GM21390 (cell line): ENCODE data around the gene FAM240B.

Experiments used
- ATAC-seq: cut with Tn5 transposase; IDR thresholded peaks from one replicate; pipeline ENCODE4 v1.9.1; 2021; ENCODE audit not compliant: unreplicated experiment

Gene FAM240B

DNA sequence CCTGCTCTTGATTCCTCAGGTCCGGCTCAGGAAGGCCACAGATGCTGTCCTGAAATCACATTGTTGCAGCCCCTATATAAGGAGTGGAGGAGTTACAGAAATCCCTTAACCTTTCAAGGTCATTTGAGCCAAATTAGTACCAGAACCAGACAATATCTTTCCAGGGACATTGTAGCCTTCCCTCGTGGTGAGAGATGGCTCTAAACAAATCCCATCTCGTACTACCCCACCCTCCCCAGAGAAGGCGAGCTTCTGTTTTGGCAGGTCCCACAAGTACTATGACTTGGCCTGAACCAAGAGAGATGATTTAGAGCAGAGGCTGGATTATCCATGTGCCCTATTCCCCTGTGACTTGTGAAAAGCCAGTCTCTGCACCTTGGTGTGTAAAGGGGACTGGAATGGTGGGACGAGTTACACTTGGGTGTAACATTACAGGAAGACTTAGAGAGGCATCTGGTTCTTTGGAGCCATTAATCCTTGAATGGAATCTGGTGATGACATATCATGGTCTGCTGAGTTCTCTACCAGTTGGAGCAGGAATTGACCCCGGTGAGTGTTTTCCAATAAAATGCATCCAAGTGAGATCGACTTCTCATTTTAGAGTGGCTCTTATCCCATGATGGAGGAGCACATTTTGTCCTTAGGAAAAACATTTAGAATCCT lies at the start of gene FAM240B:
Gene FAM240B (minus strand): TSS at position 51 of the 663 bp plus-strand sequence. CDS start 16,134 bp downstream, outside the sequence.
- ATAC-seq: no peak

GRCh38 chr9:38768351-38768761 lies 48.4 kb upstream of the FAM240B start:
- no peak for ATAC-seq

DNA sequence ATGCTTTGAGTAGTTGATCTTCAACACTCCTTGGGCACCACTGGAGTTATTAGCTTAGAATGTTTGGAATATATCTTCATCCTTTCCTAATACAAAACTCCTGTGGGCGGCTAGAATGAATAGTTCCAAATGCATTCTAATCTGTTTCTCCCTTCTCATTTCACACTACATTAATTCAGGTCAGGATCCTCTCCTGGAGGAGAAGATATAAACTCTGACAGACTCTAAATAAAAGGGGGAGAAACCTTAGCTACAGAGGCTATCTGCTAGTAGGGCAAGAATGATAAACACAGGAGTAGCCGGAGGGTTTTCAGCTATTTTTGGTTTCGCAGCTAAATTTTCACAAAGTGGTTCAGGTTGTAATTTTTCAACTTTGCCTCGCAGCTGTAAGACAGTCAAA lies 45.2 kb upstream of the FAM240B start:
- ATAC-seq: no peak

DNA sequence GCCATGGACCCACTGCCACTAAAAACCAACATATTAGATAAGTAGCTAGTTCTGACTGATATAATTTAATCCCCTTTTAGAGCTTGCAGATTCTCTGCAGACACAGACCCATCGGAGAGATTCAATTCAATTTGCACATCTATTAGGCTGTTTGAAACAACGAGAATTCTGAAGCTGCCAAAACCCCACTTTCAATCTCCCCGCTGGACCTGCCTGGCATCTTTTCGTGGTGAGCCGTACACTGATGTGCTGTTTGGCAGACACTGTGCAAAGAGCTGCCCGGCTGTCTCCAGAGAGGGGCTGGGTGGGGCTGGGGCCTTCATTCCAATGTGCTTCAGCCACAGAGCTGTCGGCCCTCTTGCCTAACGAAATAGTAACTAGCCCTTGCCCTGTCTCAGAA lies 42.1 kb upstream of the FAM240B start:
- no peak for ATAC-seq

GRCh38 chr9:38761339-38761738 lies 41.4 kb upstream of the FAM240B start:
- no peak for ATAC-seq

- ATAC-seq: no peak
Observed at GRCh38 chr9:38756702-38757101, 36.8 kb upstream of the FAM240B start.

DNA sequence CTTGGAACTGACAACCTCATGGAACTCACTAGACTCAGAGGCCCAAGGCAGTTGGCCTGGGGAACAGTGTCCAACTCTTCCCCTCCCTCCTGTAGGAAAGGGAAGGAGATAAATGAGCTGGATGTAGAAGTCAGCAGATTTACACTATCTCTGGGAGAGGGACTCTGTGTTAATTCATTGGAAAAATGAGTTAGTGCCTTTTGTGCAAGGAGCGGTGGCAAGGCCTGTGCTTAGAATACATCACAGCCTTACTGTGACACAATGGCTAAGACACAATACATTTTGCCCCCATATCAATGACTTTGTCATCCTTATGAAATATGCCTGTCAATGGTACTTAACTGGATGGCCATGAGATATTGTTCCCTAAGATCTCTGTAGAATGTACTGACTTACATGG lies 28.0 kb upstream of the FAM240B start:
- no peak for ATAC-seq

- no peak for ATAC-seq
Observed at GRCh38 chr9:38747067-38747466, 27.1 kb upstream of the FAM240B start.

DNA sequence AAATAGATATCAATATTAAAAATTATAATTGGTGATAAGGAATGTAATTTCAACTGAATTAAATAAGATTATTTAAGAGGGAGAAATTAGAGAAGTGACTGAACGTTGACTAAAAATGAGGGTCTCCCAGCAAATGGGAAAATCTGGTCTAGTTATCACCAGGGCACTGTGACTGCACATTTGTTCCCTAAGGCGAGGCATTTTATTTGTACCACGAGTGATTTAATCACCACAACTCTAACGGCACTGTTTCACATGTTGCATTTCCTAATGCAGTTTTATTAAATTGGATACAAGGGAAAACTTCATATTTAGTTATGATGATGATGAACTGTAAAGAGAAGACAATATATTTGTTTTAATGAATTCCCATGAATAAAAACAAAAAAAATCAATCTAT lies 26.4 kb upstream of the FAM240B start:
- no peak for ATAC-seq

DNA sequence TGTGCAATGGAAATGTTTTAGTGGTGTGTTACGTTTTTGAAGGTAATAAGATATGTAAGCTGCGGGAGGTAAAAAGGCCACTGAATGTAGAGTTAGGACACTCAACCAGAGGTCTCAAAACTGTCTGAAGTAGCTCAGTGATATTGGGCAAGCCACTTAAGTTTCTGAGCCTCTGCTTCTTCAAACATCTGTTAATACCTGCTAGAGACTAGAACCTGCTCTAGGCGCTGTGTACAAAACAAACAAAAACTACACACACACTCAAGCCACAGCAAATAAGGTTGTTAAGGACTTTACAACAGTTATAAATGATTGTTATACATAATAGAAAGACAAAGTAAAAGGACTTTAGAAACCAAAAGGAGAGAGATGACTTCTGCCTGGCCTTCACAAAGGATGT lies 24.6 kb upstream of the FAM240B start:
- no peak for ATAC-seq

DNA sequence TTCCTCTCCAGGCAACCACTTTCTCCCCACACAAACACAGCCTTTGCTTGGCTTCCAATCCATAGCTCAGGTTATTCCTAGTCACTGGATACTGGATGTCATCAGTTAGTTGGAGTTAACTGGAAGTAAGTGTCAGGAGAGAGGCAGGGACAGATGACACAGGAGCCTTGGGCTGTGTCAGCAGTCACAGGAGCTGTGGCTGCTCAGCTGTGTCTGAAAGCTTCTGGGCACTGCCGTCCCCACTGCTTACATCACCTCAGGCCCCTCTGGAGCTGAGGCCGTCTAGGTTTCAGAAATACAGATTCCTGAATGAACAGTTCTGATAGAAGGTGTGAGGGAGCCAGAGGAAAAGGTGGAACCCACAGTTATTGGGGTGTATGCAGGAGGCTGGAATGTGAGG lies 17.3 kb upstream of the FAM240B start:
- no peak for ATAC-seq

GRCh38 chr9:38734831-38735230 lies 14.9 kb upstream of the FAM240B start:
- ATAC-seq: no peak

DNA sequence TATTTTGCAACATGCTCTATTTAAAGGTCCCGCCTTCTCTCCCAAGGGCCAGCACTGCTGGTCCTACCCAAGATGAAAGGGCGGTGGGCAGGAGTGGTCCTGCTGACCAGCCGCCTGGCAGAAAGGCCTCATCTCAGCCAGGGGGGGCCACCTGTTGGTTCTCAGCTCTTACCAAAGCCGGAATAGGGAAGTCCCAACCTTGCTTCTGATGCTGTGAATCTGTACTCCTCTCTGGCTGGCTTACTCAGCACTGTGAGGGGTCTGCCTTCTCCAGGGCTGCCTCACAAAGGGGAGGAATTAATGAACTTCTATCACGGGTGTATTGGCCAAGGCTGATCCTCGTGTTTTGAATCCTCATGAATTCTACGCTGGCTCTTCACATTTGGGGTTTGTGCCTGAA lies 13.6 kb upstream of the FAM240B start:
- no peak for ATAC-seq

GRCh38 chr9:38732885-38733284 lies 13.0 kb upstream of the FAM240B start:
- ATAC-seq: no peak

GRCh38 chr9:38727497-38728001 lies 7.6 kb upstream of the FAM240B start:
- no peak for ATAC-seq

DNA sequence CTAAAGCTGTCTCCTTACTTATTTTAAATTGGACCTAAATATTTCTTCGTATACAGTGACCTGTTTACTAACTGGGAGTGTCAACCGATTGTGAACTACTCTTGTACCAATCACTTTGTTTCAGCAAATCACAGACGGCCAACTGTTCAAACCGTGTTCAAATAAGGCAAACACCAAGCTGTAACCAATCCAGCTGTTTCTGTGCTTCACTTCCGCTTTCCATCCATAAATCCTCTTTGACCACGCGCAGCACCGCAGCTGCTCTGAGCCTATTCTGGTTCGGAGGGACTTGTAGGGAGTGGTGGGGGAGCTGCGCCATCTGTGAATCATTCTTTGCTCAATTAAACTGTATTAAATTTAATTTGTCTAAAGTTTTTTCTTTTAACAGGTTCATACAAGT lies 4.8 kb upstream of the FAM240B start:
- ATAC-seq: no peak

DNA sequence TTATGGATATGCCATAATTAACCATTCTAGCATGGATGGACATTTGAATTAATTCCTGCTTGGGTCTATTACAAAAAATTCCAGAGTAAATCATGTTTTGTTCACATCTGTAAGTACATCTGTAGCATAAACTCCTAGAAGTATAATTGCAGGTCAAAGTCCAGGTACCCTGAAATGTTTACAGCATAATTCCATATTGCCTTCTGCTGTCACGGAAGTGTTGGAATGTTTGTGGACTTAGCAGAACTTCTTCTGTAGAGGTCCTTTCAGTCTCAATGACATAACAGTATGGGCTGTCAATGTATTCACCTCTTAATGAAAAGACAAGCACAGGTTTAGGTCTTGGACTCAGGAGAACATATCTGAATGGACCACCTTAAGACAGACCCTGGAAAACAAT lies 1.8 kb downstream of the FAM240B start:
- ATAC-seq: no peak

DNA sequence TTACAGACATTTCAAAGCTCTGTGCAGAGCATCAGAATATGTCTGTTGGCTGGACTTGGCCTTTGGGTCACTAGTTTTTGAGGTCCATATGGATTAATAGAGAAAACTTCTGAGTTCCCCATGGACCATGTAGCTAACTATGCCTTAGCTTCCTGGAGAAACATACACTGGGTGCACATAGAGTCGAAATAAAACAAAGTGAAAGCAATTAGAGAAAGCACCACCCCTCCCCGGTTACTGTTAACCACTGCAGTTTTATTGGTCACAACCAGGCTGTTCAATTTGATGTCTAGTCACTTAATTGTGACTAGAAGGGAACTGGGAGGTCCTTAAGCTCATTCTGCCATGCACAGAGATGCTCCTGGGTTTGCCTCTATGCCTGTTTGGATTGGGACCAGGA lies 4.2 kb downstream of the FAM240B start:
- no peak for ATAC-seq

DNA sequence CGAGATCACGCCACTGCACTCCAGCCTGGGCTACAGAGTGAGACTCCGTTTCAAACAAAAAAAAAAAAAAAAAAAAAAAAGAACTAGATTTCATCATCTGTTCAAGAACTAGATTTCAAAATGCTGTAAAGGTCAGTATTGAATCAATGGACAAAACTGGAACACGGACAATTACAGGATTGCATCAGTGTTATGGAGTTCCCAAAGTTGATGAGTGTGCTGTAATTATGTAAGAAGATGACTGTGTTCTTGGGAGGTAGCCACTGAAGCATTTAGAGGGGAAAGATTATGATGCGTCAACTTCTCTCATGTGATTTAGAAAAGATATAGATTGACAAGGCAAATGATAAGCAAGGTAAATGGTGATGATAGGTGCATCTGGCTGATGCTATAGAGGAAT lies 6.5 kb downstream of the FAM240B start:
- ATAC-seq: no peak

DNA sequence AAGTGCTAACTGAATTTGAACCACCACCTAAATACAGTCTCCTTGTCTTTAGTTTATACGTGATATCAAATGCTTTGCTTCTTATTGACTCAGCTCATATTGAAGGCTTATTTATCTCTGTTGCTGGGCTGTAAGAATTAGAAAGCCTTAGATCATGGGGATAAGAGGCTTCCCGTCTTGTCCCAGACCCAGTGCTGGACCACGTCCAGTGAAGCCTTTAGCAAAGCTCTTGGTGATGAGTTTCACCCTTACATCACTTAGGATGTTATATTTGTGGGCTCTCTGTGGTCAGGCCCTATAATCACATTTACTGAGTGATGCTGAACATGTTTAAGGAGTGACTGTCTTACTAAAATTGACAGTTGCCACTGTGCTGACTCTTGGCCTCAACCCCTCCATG lies 11.2 kb downstream of the FAM240B start:
- ATAC-seq: no peak

GRCh38 chr9:38707885-38708637 lies 11.9 kb downstream of the FAM240B start:
- no peak for ATAC-seq

- no peak for ATAC-seq
Observed at GRCh38 chr9:38706493-38706892, 13.4 kb downstream of the FAM240B start.
